Spinal cord (tissue), 10 donors: Measurements from ENCODE around the gene SPECC1L. TPM values are rescaled to one million over a fixed set of nuclear protein-coding genes. Genes with fewer than 3 reads are reported as not detected.
A peak's percentile ranks its signal among the peaks of the same experiment; 100 is the strongest.

Experiments
- DNase-seq, 6 donors: peaks; one replicate each; pipeline versions ENCODE4 v3.0.0 to v3.0.0-alpha.2; 2013 to 2015; ENCODE audit warnings: low spot score in 6 of 6, low read depth in 4 of 6
- H3K27ac ChIP-seq: one replicate; pipeline ENCODE4 v1.5.1; 2013; ENCODE audit warnings: low read depth, low read length, control low read depth
- H3K27me3 ChIP-seq: one replicate; pipeline ENCODE4 v1.6.1; 2013; ENCODE audit warnings: low read length; ENCODE audit not compliant: control insufficient read depth, insufficient read depth
- H3K36me3 ChIP-seq: one replicate; pipeline ENCODE4 v1.6.1; 2013; ENCODE audit warnings: low read length; ENCODE audit not compliant: control insufficient read depth, insufficient read depth
- H3K4me1 ChIP-seq: one replicate; pipeline ENCODE4 v1.6.1; 2013; ENCODE audit warnings: low read length; ENCODE audit not compliant: control insufficient read depth, insufficient read depth
- H3K4me3 ChIP-seq: one replicate; pipeline ENCODE4 v1.5.1; 2013; ENCODE audit warnings: low read depth, low read length, control low read depth
- H3K9me3 ChIP-seq: one replicate; pipeline ENCODE4 v1.6.1; 2013; ENCODE audit warnings: low read length; ENCODE audit not compliant: control insufficient read depth, insufficient read depth
- WGBS: methylation state at CpG from one replicate; pipeline ENCODE4 v1.1.5; 2013; ENCODE audit warnings: missing lambda C conversion rate; ENCODE audit not compliant: insufficient coverage; 5-methylcytosine and 5-hydroxymethylcytosine counted together
- polyA plus RNA-seq, 2 donors: library from polyadenylated mRNA; unstranded; fragments of 120-200 nt; gene quantifications; one replicate each; pipeline ENCODE4 v1.2.1, GENCODE V29; 2013; ENCODE audit not compliant: insufficient read length in 2 of 2
- total RNA-seq, 2 donors: library from RNA; depleted of rRNA in 1 of 2; stranded (reverse); fragments of 120-200 nt in 1 of 2; fragments of >200 nt in 1 of 2; gene quantifications; one replicate each; pipeline versions ENCODE4 v1.2.3 to v1.2.4, GENCODE V29; 2013 to 2014
- donor health status: healthy.

The SPECC1L gene
- total and polyA plus RNA-seq, 4 donors: 37.0 to 50.5 (median 38.6) TPM

GRCh38 chr22:24398409-24398808 lies 127.8 kb downstream of the SPECC1L start:
- no peak overlapping the region for H3K4me3 ChIP-seq
- H3K9me3 ChIP-seq: no peaks in the 10 kb centered on the region
- no peak overlapping the region for H3K27ac ChIP-seq
- no peaks in the 10 kb centered on the region for H3K27me3 ChIP-seq
- no peak for DNase-seq
- peaks cover 21% of the 10 kb centered on the region for H3K36me3 ChIP-seq
- peaks cover 4% of the 10 kb centered on the region for H3K4me1 ChIP-seq

- H3K4me1 ChIP-seq: peaks cover 11% of the 10 kb centered on the region
- no peak overlapping the region for H3K4me3 ChIP-seq
- H3K9me3 ChIP-seq: no peaks in the 10 kb centered on the region
- no peak for DNase-seq
- 90% methylated on average over 2 of the region's 8 CpGs for WGBS
- no peak overlapping the region for H3K27ac ChIP-seq
- H3K27me3 ChIP-seq: no peaks in the 10 kb centered on the region
- peaks cover 33% of the 10 kb centered on the region for H3K36me3 ChIP-seq
These were observed 129.5 kb downstream of the SPECC1L start for GRCh38 chr22:24400034-24400725.

- DNase-seq: no peak
- H3K27me3 ChIP-seq: no peaks in the 10 kb centered on the region
- peaks cover 12% of the 10 kb centered on the region for H3K4me1 ChIP-seq
- no peaks in the 10 kb centered on the region for H3K9me3 ChIP-seq
- no peak overlapping the region for H3K27ac ChIP-seq
- peaks cover 29% of the 10 kb centered on the region for H3K36me3 ChIP-seq
- whole genome bisulfite sequencing: 81% methylated on average over 4 of the region's 9 CpGs
- H3K4me3 ChIP-seq: no peak overlapping the region
These were observed 130.3 kb downstream of the SPECC1L start for GRCh38 chr22:24400726-24401596.

- H3K36me3 ChIP-seq: peaks cover 29% of the 10 kb centered on the region
- H3K9me3 ChIP-seq: no peaks in the 10 kb centered on the region
- 91% methylated on average over 5 of the region's 5 CpGs for WGBS
- no peak overlapping the region for H3K4me3 ChIP-seq
- no peak for DNase-seq
- H3K27me3 ChIP-seq: no peaks in the 10 kb centered on the region
- H3K4me1 ChIP-seq: peaks cover 22% of the 10 kb centered on the region
- no peak overlapping the region for H3K27ac ChIP-seq
These were observed 131.3 kb downstream of the SPECC1L start for GRCh38 chr22:24401931-24402367.

DNA sequence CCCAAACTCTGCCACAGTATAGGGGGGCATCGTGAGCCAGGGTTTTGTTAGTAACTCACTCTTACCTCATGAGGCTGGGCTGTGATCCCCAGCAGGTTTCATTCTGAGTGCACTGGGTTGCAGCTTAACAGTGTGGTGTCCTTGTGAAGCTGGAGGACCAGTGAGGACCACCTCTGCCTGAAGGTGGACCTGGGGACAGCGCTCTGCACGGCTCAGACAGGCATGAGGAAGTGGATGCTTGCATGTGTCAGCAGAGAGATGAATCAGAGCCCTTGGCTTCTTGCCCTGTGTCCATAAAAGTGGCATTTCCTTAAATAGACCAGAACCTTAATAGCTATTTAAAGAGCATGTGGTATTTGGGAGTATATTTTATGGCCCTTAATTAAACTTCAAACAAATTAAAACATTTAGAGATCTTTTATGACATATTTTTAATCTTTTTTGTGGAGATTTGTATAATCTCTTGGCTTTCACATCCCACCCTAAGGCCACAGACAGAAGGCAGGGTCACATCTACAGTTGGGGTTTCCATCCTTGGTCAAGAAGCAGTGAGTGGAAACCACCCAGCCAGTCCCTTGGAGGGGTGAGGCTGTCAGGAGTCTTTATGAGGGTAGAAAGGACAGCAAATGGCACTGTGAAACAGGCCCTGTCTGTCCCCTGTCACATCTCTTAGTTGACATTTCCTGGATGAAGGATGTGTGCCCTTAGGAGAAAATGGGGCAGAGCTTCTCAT lies 132.0 kb downstream of the SPECC1L start:
- Histone ChIP-seq H3K9me3 (no peaks in the 10 kb centered on the region), H3K27me3 (no peaks in the 10 kb centered on the region), H3K27ac (no peak overlapping the region), H3K4me3 (no peak overlapping the region), H3K36me3 (peaks cover 33% of the 10 kb centered on the region), H3K4me1 (peaks cover 27% of the 10 kb centered on the region)
- peak in 2 of 6 donors; percentile 44 to 66 for DNase-seq
- 88% methylated on average over 1 of the region's 3 CpGs for WGBS

GRCh38 chr22:24403346-24403745 lies 132.7 kb downstream of the SPECC1L start:
- Histone ChIP-seq H3K36me3 (peaks cover 36% of the 10 kb centered on the region), H3K4me1 (peaks cover 34% of the 10 kb centered on the region), H3K27ac (no peak overlapping the region), H3K4me3 (no peak overlapping the region), H3K9me3 (no peaks in the 10 kb centered on the region), H3K27me3 (no peaks in the 10 kb centered on the region)
- DNase-seq: no peak
- 100% methylated on average over 1 of the region's 3 CpGs for WGBS

DNA sequence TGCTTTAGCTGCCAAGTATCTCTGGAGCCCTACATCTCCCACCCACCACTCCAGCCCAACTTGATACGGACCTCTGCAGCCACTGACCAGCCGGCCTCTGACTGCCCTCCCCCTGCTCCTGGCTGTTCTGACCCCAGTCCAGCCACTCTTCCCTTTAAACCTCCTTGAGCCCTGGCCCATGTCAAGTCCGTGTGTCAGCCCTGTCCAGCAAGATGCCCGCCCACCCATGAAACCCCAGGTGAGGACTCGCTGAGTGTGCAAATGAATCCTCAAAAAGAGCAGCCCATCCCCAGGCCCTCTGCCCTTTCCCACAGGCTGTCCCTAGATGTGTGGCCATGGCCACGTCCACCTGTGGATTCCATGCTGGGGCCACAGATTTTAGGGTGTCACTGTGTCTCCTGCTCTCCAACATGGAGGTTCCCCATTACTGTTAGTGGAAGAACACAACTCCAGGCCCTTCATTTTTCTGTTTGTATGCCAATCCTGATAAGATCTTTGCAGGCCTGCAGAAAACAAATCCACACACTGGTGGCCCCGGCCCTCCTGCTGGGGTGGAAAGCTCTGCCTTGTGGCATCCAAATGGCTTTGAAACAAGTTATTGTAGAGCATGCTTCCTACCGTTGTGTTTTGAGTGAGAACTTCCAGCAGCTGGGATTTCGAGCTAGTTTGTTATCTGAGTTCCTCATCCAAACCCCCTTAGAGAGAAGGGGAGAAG lies 134.1 kb downstream of the SPECC1L start:
- Histone ChIP-seq H3K4me3 (no peak overlapping the region), H3K27me3 (no peaks in the 10 kb centered on the region), H3K27ac (no peak overlapping the region), H3K9me3 (no peaks in the 10 kb centered on the region), H3K36me3 (peaks cover 39% of the 10 kb centered on the region), H3K4me1 (peaks cover 39% of the 10 kb centered on the region)
- 90% methylated on average over 7 of the region's 9 CpGs for WGBS
- no peak for DNase-seq

GRCh38 chr22:24405631-24406321 lies 135.1 kb downstream of the SPECC1L start:
- Histone ChIP-seq H3K36me3 (peaks cover 47% of the 10 kb centered on the region), H3K27me3 (no peaks in the 10 kb centered on the region), H3K27ac (no peak overlapping the region), H3K4me3 (no peak overlapping the region), H3K4me1 (peaks cover 39% of the 10 kb centered on the region), H3K9me3 (no peaks in the 10 kb centered on the region)
- no peak for DNase-seq
- WGBS: 90% methylated on average over 7 of the region's 12 CpGs
